ENCODE measurements around the gene EPHA4. TPM values are rescaled to one million over a fixed set of nuclear protein-coding genes. Genes with fewer than 3 reads are reported as not detected.

The EPHA4 gene
- total RNA-seq, 3 donors from 2014 or later: 21.4 to 36.8 (median 21.9) TPM

DNA sequence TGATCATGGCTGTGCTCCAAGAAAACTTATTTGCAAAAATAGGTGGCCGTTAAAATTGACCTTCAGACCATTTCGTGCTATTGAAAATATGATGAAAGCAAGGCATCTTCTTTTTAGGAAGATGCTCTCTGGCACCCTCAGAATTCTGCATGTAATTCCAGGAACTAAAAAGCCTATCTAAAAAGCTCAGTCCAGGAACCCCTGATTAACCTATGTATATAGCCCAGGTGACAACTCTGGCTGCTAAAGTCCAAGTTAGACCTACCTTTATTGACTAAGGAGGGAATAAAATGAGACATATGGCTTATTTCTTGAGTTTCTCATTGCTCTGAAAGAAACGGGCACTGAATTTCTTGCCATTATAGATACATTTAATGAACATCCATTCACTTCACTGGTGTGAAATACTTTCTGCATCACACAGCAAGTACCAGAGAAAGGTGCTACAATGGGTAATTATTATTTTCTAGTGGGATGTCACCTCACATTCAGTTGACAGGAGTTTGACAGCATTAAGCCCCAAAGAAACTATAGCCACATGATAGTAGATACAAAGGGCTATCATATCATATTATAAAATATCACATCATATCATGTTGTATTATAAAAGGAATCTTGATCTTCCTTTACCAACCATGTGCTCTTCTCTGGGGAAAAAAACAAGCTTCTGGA is 83.8 kb downstream of the EPHA4 start:
- Histone ChIP-seq H3K4me1 (ENCODE audit: low read depth) (no peaks in the 10 kb centered on the region), H3K9me3 (no peaks in the 10 kb centered on the region), H3K4me3 (no peak overlapping the region), H3K36me3 (ENCODE audit: low read depth) (no peaks in the 10 kb centered on the region)
- TF ChIP-seq, protein P1, sequence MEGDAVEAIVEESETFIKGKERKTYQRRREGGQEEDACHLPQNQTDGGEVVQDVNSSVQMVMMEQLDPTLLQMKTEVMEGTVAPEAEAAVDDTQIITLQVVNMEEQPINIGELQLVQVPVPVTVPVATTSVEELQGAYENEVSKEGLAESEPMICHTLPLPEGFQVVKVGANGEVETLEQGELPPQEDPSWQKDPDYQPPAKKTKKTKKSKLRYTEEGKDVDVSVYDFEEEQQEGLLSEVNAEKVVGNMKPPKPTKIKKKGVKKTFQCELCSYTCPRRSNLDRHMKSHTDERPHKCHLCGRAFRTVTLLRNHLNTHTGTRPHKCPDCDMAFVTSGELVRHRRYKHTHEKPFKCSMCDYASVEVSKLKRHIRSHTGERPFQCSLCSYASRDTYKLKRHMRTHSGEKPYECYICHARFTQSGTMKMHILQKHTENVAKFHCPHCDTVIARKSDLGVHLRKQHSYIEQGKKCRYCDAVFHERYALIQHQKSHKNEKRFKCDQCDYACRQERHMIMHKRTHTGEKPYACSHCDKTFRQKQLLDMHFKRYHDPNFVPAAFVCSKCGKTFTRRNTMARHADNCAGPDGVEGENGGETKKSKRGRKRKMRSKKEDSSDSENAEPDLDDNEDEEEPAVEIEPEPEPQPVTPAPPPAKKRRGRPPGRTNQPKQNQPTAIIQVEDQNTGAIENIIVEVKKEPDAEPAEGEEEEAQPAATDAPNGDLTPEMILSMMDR (IDR thresholded peaks at IDR 0.05): no peak
- intact Hi-C loops (cut with DNase I, micrococcal nuclease): no loop called here
- DNase-seq (peak in 1 of 3 donors; percentile 28), ATAC-seq (peak; percentile 93)

DNA sequence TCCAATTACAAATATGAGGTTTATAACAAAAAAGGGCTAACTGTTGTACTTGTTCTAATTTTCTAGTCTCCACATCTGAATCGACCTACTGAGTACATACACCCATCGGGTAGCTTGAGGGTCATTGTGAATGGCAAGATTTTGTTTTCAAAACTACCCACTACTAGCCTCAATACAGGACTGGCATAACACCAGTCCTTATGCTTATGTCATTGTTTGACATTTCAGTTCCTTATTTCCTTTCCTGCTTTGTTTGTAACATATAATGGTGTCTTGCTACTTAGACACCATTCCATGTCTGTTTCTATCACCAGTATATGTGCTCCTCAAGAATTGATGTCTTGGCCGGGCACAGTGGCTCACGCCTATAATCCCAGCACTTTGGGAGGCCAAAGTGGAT is 86.0 kb downstream of the EPHA4 start:
- intact Hi-C loops (cut with DNase I, micrococcal nuclease): no loop called here
- H3K9me3 ChIP-seq: no peaks in the 10 kb centered on the region

DNA sequence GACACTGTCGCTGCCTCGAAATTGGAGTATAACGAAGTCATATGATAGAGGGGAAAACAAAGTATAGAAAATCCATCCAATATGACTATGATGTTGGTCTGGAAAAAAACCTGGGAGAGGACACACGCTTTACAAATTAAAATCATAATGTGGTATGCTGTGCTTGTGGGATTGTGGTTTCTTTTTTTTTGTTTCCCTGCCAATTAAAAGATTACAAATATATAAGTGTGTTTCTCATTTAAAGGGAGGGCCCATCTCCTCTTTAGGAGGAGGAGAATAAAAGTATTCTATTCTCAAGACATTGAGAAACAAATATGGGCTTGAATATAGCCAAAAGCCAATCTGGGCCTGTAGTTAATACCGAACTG is 86.6 kb downstream of the EPHA4 start:
- H3K36me3 ChIP-seq (ENCODE audit: low read depth): no peaks in the 10 kb centered on the region
- H3K4me3 ChIP-seq: no peak overlapping the region
- DNase-seq: no peak
- intact Hi-C loops (cut with DNase I, micrococcal nuclease): no loop called here
- H3K9me3 ChIP-seq: no peaks in the 10 kb centered on the region
- TF ChIP-seq, protein P1 (IDR thresholded peaks at IDR 0.05): no peak
- no peaks in the 10 kb centered on the region for H3K4me1 ChIP-seq (ENCODE audit: low read depth)
- ATAC-seq: no peak

More for the DNA sequence above, 86.0 kb downstream of the EPHA4 start:
- Histone ChIP-seq H3K36me3 (ENCODE audit: low read depth) (no peaks in the 10 kb centered on the region), H3K4me3 (no peak overlapping the region), H3K4me1 (ENCODE audit: low read depth) (no peaks in the 10 kb centered on the region)
- TF ChIP-seq, protein P1 (IDR thresholded peaks at IDR 0.05): no peak
- DNase-seq (no peak), ATAC-seq (no peak)

DNA sequence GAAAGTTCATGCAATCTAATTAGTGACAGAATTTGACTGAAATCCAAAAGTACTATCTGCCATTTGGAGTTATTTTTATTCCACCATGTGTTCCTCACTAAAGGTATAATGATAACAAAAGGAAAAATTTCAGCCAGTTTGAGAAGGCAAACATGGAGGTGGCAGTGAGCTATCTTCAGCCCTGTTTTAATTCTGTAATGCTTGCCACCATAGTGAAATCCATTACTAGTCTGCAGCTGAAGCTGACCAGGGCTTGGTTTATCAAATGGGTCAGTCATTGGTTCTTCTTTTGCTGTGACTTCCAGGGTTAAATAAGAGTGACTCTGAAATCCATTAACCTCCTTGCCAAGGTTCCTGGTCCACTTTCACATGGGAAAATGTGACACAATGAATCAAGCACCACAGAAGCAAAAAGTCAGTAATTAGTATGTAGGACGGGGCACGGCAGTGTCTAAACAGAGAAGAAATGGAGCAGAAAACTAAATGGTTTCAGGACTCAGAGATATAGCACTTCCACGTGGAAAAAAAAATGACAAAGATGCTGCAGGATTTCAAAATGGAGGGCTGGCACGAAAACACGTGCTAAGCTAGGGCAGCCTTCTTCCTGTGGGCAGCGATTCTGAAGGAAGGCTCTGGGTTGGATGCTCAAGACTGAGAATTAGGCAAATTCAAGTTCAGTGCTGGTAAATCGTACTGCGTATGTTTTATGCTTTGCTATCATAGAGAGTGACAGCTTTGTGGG is 87.2 kb downstream of the EPHA4 start:
- no peaks in the 10 kb centered on the region for H3K4me1 ChIP-seq (ENCODE audit: low read depth)
- ATAC-seq (no peak), DNase-seq (no peak)
- no peaks in the 10 kb centered on the region for H3K9me3 ChIP-seq
- no peaks in the 10 kb centered on the region for H3K36me3 ChIP-seq (ENCODE audit: low read depth)
- H3K4me3 ChIP-seq: no peak overlapping the region
- intact Hi-C loops (cut with DNase I, micrococcal nuclease): no loop called here
- TF ChIP-seq, protein P1 (IDR thresholded peaks at IDR 0.05): no peak

DNA sequence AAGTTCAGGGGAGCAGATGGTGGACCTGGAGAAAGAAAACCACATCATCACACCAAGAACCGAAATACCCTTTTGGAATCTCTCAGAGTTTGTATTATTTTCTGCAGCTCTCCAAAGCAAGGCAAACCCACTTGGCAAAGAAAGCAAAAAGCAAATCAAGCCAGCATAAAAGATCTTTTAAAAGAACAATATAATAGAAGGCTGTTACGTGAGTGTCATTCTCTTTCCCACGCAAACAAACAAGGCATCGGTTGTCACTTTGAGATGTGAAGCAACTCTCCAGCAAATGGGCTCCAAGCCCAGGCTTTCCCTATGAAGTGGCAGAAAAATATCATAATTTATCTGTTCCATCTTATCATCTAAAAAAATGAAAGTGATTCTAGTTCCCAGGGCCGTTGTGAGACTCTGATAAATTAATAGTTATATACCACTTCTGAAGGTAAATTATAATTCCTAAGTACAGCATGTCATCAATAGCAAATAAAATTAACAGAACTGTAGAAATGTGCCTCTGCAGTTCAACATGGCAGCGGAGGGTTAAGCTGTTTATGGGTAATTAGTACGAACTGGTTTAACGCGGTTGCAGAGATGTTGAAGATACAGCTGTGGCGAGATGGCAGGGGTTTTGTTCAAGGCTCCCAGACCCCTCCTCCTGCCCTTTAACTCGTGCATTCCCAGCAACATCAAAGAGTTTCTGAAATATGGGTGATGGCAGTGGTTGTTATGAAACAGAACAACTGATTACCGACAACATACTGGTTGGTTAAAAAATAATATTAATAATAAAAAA is 89.2 kb downstream of the EPHA4 start:
- no peak for ATAC-seq
- Histone ChIP-seq H3K4me3 (no peak overlapping the region), H3K36me3 (ENCODE audit: low read depth) (no peaks in the 10 kb centered on the region), H3K4me1 (ENCODE audit: low read depth) (no peaks in the 10 kb centered on the region), H3K9me3 (no peaks in the 10 kb centered on the region)
- TF ChIP-seq, protein P1 (IDR thresholded peaks at IDR 0.05): no peak
- no peak for DNase-seq
- intact Hi-C loops (cut with DNase I, micrococcal nuclease): no loop called here

Measured in mucosa of descending colon (tissue), 3 donors.